Activated B cell treated with CpG ODN at 0.5 μM for 24 hours (primary cell): ENCODE data around the gene ETNK1. TPM values are rescaled to one million over a fixed set of nuclear protein-coding genes. Genes with fewer than 3 reads are reported as not detected.
"Not testable (repeated sequence)": the region's sequence is repeated elsewhere in the genome, so short reads cannot be mapped to it uniquely, and the experiment has no call there.

Experiments used
- ATAC-seq: fragments of 200-7000 bp; cut with Tn5 transposase; one replicate; pipeline ENCODE4 v1.10.0; 2021; ENCODE audit warnings: low read depth, mild to moderate bottlenecking, moderate library complexity
- CTCF ChIA-PET: fragments of 350-600 bp; sonication (Branson Sonifier 250); formaldehyde crosslinking; loops from one replicate; lab custom pipeline; 2021; ENCODE audit warnings: antibody characterized with exemption; lab: Charles Lee
- POLR2A ChIA-PET: fragments of 350-600 bp; sonication (Branson Sonifier 250); formaldehyde crosslinking; loops from one replicate; lab custom pipeline; 2021; ENCODE audit warnings: antibody characterized with exemption; lab: Charles Lee
- DNase-seq: peaks from one replicate; pipeline ENCODE4 v3.0.0; 2022
- H3K27ac Mint-ChIP-seq: one replicate; pipeline ENCODE4 v1.8.0; 2020; ENCODE audit warnings: mixed read lengths
- H3K27me3 Mint-ChIP-seq: one replicate; pipeline ENCODE4 v1.8.0; 2021; ENCODE audit warnings: mixed read lengths
- H3K36me3 Mint-ChIP-seq: one replicate; pipeline ENCODE4 v1.8.0; 2021; ENCODE audit warnings: low read depth, mixed read lengths
- H3K4me1 Mint-ChIP-seq: one replicate; pipeline ENCODE4 v1.8.0; 2021; ENCODE audit warnings: mixed read lengths
- H3K4me3 Mint-ChIP-seq: one replicate; pipeline ENCODE4 v1.8.0; 2020; ENCODE audit warnings: mild to moderate bottlenecking, mixed read lengths
- H3K9me3 Mint-ChIP-seq: one replicate; pipeline ENCODE4 v1.8.0; 2020; ENCODE audit warnings: mixed read lengths
- intact Hi-C: fragments of 100-400 bp; cut with micrococcal nuclease; formaldehyde crosslinking; loops from one replicate; pipeline ENCODE4 v1.15.1; 2024
- total RNA-seq: library from RNA; stranded (reverse); gene quantifications from 2 replicates; pipeline ENCODE4 v1.2.3, GENCODE V29; 2022
- TF ChIP-seq, protein P1 (sequence below): fragments of 200-600 bp; IDR thresholded peaks from one replicate; pipeline ENCODE4 v1.8.0; 2022; ENCODE audit warnings: antibody characterized with exemption, mild to moderate bottlenecking

Gene ETNK1
- total RNA-seq, 1 donor from 2014 or later, result 98.5 TPM

DNA sequence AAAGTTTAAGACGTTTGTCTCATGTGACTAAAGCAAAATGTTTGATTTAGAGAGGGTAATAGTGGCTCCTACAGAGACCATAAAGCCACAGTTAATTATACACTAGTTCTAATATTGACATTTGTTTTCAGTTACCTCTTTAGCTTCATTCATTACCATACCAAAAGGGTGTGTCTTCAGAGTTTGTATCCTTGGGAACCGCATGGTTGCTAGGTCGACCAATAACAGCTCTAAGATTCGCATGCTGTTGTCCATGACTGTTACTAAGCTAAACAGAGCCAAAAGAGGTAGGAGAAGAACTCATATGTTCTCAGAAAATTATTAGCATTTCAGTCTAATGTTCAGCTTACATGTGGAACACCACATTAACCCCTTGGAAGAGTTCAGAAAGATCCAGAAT is 36.2 kb upstream of the ETNK1 start:
- H3K27ac Mint-ChIP-seq, result no peak overlapping the region
- ChIA-PET POLR2A (no interaction called here), CTCF (no interaction called here)
- no peaks in the 10 kb centered on the region for H3K4me1 Mint-ChIP-seq
- intact Hi-C loops, result no loop called here
- no peak overlapping the region for H3K4me3 Mint-ChIP-seq
- H3K36me3 Mint-ChIP-seq, result no peaks in the 10 kb centered on the region
- no peak for ATAC-seq
- H3K27me3 Mint-ChIP-seq, result no peaks in the 10 kb centered on the region
- no peaks in the 10 kb centered on the region for H3K9me3 Mint-ChIP-seq
- no peak for DNase-seq
- TF ChIP-seq, protein P1, sequence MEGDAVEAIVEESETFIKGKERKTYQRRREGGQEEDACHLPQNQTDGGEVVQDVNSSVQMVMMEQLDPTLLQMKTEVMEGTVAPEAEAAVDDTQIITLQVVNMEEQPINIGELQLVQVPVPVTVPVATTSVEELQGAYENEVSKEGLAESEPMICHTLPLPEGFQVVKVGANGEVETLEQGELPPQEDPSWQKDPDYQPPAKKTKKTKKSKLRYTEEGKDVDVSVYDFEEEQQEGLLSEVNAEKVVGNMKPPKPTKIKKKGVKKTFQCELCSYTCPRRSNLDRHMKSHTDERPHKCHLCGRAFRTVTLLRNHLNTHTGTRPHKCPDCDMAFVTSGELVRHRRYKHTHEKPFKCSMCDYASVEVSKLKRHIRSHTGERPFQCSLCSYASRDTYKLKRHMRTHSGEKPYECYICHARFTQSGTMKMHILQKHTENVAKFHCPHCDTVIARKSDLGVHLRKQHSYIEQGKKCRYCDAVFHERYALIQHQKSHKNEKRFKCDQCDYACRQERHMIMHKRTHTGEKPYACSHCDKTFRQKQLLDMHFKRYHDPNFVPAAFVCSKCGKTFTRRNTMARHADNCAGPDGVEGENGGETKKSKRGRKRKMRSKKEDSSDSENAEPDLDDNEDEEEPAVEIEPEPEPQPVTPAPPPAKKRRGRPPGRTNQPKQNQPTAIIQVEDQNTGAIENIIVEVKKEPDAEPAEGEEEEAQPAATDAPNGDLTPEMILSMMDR, result no peak

DNA sequence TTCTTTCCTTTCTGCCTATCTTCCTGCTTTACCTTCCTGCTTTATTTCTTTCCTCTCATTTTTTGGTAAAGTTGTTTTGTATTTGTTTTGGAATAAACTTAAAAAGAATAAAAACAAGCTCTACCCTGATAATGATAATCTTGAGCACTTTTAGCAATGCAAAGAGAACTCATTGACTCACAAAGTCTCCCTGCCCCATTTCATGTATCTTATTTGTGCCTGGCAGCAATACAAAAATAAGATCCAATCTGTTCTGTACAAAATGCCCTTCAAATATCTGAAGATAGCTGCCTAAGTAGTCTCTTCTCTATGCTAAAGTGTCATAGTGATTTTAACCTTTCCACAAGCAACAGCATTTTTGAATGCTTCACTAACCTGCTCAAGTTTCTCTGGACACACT is 31.1 kb upstream of the ETNK1 start:
- intact Hi-C loops, result no loop called here
- Mint-ChIP-seq H3K4me1 (no peaks in the 10 kb centered on the region), H3K4me3 (no peak overlapping the region), H3K27ac (no peak overlapping the region), H3K27me3 (no peaks in the 10 kb centered on the region), H3K36me3 (no peaks in the 10 kb centered on the region), H3K9me3 (no peaks in the 10 kb centered on the region)
- DNase-seq, result no peak
- ATAC-seq, result no peak
- POLR2A ChIA-PET, result no interaction called here
- TF ChIP-seq, protein P1, result no peak
- CTCF ChIA-PET, result no interaction called here

DNA sequence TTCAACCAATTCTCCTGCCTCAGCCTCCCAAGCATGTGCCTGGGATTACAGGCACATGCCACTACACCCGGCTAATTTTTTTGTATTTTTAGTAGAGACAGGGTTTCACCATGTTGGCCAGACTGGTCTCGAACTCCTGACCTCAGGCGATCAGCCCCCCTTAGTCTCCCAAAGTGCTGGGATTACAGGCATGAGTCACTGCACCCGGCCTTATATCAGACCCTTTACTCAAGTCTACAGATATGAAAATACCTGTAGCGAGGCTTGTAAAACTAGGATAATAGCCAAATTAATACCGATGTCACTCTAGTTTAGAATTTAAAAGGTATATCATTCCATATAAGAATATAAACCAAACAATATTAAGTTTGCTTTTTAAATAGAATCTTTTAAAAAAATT is 27.4 kb upstream of the ETNK1 start:
- H3K4me3 Mint-ChIP-seq, intact Hi-C loops, H3K4me1 Mint-ChIP-seq, ATAC-seq, H3K27ac Mint-ChIP-seq, H3K36me3 Mint-ChIP-seq, DNase-seq, H3K9me3 Mint-ChIP-seq, H3K27me3 Mint-ChIP-seq, CTCF ChIA-PET, POLR2A ChIA-PET: not testable (repeated sequence)

DNA sequence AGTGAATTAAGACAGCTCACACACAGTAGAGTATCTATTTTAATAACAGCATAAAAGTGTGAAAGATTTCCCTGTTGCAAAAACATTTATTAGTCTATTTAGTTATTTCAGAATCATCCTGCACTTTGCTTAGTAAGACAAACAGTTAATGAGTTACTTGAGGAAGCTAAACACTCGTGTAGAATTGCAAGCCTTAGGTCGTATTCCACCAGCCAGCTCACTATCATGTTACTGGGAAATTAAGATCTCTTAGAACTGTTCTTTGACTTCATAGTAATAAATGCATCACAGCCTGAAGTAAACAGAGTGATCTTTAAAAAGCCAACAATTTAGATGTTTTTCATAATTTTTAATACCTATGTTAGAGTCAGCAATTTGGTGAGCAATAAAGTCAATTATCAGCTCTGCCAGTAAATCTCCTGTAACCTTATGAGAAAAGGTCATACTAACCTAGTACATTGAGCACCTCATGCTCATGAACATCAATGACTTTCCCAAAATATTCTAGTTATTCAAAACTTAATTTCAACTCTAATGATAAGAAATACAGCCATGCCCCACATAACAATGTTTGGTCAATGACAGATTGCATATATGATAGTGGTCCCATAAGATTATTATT is 26.7 kb upstream of the ETNK1 start:
- Mint-ChIP-seq H3K9me3 (no peaks in the 10 kb centered on the region), H3K36me3 (no peaks in the 10 kb centered on the region), H3K4me1 (no peaks in the 10 kb centered on the region), H3K4me3 (no peak overlapping the region), H3K27ac (no peak overlapping the region), H3K27me3 (no peaks in the 10 kb centered on the region)
- TF ChIP-seq, protein P1, result no peak
- DNase-seq, result no peak
- ChIA-PET CTCF (no interaction called here), POLR2A (no interaction called here)
- intact Hi-C loops, result no loop called here
- no peak for ATAC-seq

DNA sequence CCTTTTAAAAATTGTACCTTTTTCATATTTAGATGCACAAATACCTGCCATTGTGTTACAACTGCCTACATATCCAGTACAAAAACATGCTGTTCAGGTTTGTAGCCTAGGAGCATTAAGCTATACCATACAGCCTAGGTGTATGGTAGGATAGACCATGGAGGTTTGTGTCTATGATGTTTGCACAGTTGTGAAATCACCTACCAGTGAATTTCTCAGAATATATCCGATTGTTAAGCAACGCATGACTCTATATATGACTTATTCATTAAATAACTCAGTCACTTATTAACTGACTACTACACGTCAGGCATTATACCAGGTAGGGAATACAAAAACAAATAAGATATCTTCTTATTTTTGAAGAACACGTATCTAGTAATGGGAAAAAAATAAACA is 26.2 kb upstream of the ETNK1 start:
- DNase-seq (no peak), ATAC-seq (no peak)
- Mint-ChIP-seq H3K27me3 (no peaks in the 10 kb centered on the region), H3K9me3 (no peaks in the 10 kb centered on the region), H3K36me3 (no peaks in the 10 kb centered on the region), H3K27ac (no peak overlapping the region), H3K4me1 (no peaks in the 10 kb centered on the region), H3K4me3 (no peak overlapping the region)
- intact Hi-C loops, result no loop called here
- CTCF ChIA-PET, result no interaction called here
- POLR2A ChIA-PET, result no interaction called here
- TF ChIP-seq, protein P1, result no peak

DNA sequence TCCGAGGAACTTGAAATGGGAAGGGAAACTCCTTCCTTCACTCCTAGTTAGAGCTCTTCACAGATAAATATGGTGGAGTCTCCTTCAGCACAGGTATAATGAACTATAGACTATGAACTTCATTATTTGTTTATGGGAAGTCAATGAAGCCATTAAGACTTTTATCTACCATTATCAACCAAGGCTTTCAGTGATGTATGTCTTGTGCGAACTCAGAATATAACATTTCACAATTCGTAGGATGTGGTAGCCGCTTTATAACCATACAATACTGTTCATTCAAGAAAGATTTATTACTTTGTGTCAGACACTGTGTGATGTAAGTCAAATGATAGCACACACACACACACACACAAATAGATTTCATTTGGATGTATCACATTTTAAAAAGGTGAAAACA is 24.8 kb upstream of the ETNK1 start:
- no peaks in the 10 kb centered on the region for H3K4me1 Mint-ChIP-seq
- H3K27ac Mint-ChIP-seq, result no peak overlapping the region
- intact Hi-C loops, result no loop called here
- ChIA-PET CTCF (no interaction called here), POLR2A (no interaction called here)
- H3K36me3 Mint-ChIP-seq, result no peaks in the 10 kb centered on the region
- H3K27me3 Mint-ChIP-seq, result no peaks in the 10 kb centered on the region
- H3K9me3 Mint-ChIP-seq, result no peaks in the 10 kb centered on the region
- TF ChIP-seq, protein P1, result no peak
- DNase-seq, result no peak
- ATAC-seq, result no peak
- no peak overlapping the region for H3K4me3 Mint-ChIP-seq
